Tibial nerve (tissue), 4 donors: Measurements from ENCODE around the gene PLXNA4. TPM values are rescaled to one million over a fixed set of nuclear protein-coding genes. Genes with fewer than 3 reads are reported as not detected.

Experiments
- DNase-seq, 2 donors: peaks; one replicate each; pipeline ENCODE4 v3.0.0-alpha.2; 2019; ENCODE audit warnings: low spot score in 2 of 2
- H3K27ac ChIP-seq, 4 donors: fragments of 200-600 bp; sonication (generic) in 3 of 4; one replicate each; pipeline ENCODE4 v1.5.1; 2017 to 2019; ENCODE audit warnings: mild to moderate bottlenecking in 1 of 4
- H3K27me3 ChIP-seq, 2 donors: fragments of 200-600 bp; sonication (generic) in 1 of 2; one replicate each; pipeline versions ENCODE4 v1.5.1 to v1.6.0; 2017 to 2019
- H3K36me3 ChIP-seq, 3 donors: fragments of 200-600 bp; sonication (generic); one replicate each; pipeline ENCODE4 v1.5.1; 2018 to 2019
- H3K4me1 ChIP-seq, 4 donors: fragments of 200-600 bp; sonication (generic) in 3 of 4; one replicate each; pipeline ENCODE4 v1.5.1; 2017 to 2019
- H3K4me3 ChIP-seq, 4 donors: fragments of 200-600 bp; sonication (generic) in 3 of 4; one replicate each; pipeline ENCODE4 v1.5.1; 2017 to 2019; ENCODE audit warnings: mild to moderate bottlenecking in 1 of 4, moderate library complexity in 1 of 4
- H3K9me3 ChIP-seq, 4 donors: fragments of 200-600 bp; sonication (generic) in 3 of 4; one replicate each; pipeline ENCODE4 v1.5.1; 2017 to 2019
- EP300 ChIP-seq, 2 donors: sonication (generic); formaldehyde crosslinking; IDR thresholded peaks; one replicate each; pipeline ENCODE4 v1.6.1; 2017; ENCODE audit warnings: antibody characterized with exemption in 2 of 2, mild to moderate bottlenecking in 1 of 2
- POLR2A ChIP-seq, 2 donors: fragments of 450-650 bp; IDR thresholded peaks; one replicate each; pipeline ENCODE4 v1.6.1; 2017; ENCODE audit warnings: antibody characterized with exemption in 2 of 2, mild to moderate bottlenecking in 2 of 2, moderate library complexity in 2 of 2
- WGBS, 2 donors: methylation state at CpG; one replicate each; pipeline ENCODE4 v1.1.5; 2018; 5-methylcytosine and 5-hydroxymethylcytosine counted together
- total RNA-seq, 4 donors: library from RNA; depleted of rRNA; stranded (reverse); fragments of >200 nt; gene quantifications; one replicate each; pipeline ENCODE4 v1.1.0, GENCODE V29; 2016
- TF ChIP-seq, protein P1 (sequence below), 5 experiments: fragments of 200-600 bp in 3 of 5; fragments of 450-650 bp in 2 of 5; sonication (generic) in 3 of 5; IDR thresholded peaks; one replicate each; pipeline ENCODE4 v1.5.1; 2016 to 2019; ENCODE audit warnings: antibody characterized with exemption in 5 of 5, mild to moderate bottlenecking in 3 of 5, moderate library complexity in 2 of 5

The PLXNA4 gene
- total RNA-seq, 4 donors from 2014 or later = 12.6 to 32.4 (median 13.7) TPM

GRCh38 chr7:132242192-132242812 lies 334.0 kb downstream of the PLXNA4 start:
- no peak for DNase-seq
- no peak overlapping the region for H3K27ac ChIP-seq
- H3K4me3 ChIP-seq = no peak overlapping the region
- WGBS, 2 donors = 59 to 63% methylated on average over 5 of the region's 5 CpGs
- no peaks in the 10 kb centered on the region for H3K36me3 ChIP-seq
- peaks cover 0 to 12% (median 0%) of the 10 kb centered on the region in 4 donors for H3K9me3 ChIP-seq
- no peak for TF ChIP-seq EP300 (IDR thresholded peaks at IDR 0.05)
- no peak for TF ChIP-seq POLR2A (IDR thresholded peaks at IDR 0.05)
- TF ChIP-seq, protein P1, sequence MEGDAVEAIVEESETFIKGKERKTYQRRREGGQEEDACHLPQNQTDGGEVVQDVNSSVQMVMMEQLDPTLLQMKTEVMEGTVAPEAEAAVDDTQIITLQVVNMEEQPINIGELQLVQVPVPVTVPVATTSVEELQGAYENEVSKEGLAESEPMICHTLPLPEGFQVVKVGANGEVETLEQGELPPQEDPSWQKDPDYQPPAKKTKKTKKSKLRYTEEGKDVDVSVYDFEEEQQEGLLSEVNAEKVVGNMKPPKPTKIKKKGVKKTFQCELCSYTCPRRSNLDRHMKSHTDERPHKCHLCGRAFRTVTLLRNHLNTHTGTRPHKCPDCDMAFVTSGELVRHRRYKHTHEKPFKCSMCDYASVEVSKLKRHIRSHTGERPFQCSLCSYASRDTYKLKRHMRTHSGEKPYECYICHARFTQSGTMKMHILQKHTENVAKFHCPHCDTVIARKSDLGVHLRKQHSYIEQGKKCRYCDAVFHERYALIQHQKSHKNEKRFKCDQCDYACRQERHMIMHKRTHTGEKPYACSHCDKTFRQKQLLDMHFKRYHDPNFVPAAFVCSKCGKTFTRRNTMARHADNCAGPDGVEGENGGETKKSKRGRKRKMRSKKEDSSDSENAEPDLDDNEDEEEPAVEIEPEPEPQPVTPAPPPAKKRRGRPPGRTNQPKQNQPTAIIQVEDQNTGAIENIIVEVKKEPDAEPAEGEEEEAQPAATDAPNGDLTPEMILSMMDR (IDR thresholded peaks at IDR 0.05) = no peak
- H3K27me3 ChIP-seq = no peaks in the 10 kb centered on the region
- H3K4me1 ChIP-seq = no peaks in the 10 kb centered on the region

GRCh38 chr7:132240821-132241422 lies 335.3 kb downstream of the PLXNA4 start:
- Histone ChIP-seq H3K4me3 (no peak overlapping the region), H3K27me3 (no peaks in the 10 kb centered on the region), H3K4me1 (no peaks in the 10 kb centered on the region), H3K36me3 (no peaks in the 10 kb centered on the region), H3K27ac (no peak overlapping the region), H3K9me3 (peaks cover 0 to 8% (median 0%) of the 10 kb centered on the region in 4 donors)
- TF ChIP-seq, protein P1 (IDR thresholded peaks at IDR 0.05) = no peak
- no peak for TF ChIP-seq POLR2A (IDR thresholded peaks at IDR 0.05)
- TF ChIP-seq EP300 (IDR thresholded peaks at IDR 0.05) = no peak
- WGBS, 2 donors = 26 to 31% methylated on average over 6 of the region's 6 CpGs
- DNase-seq = no peak

DNA sequence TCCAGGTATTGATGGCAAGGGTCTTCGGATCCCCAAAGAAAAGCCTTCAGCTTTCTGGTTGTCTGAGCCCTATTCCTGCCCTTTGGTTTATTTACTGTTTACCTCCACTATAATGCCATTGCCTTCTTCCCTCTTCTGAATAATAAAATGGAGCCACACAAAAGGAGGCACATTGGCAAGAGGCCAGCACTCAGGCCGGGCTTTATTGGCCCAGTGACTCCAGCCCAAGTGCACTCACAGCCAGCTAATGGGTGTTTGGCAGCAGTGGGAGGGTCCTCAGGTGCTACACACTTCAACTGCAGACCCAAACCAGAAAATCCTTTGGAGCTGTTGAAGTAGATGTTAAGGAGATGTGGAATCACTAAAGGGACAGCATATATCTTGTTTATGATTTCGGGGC lies 336.0 kb downstream of the PLXNA4 start:
- DNase-seq = no peak
- Histone ChIP-seq H3K27ac (no peak overlapping the region), H3K4me1 (no peaks in the 10 kb centered on the region), H3K36me3 (no peaks in the 10 kb centered on the region), H3K9me3 (peaks cover 0 to 2% (median 0%) of the 10 kb centered on the region in 4 donors), H3K27me3 (no peaks in the 10 kb centered on the region), H3K4me3 (no peak overlapping the region)
- TF ChIP-seq EP300 (IDR thresholded peaks at IDR 0.05) (no peak), POLR2A (IDR thresholded peaks at IDR 0.05) (no peak)
- WGBS, 2 donors = 71 to 75% methylated on average over 3 of the region's 3 CpGs

GRCh38 chr7:132239422-132239994 lies 336.8 kb downstream of the PLXNA4 start:
- WGBS, 2 donors = 84 to 88% methylated on average over 5 of the region's 5 CpGs
- H3K36me3 ChIP-seq = no peaks in the 10 kb centered on the region

GRCh38 chr7:132234711-132235110 lies 341.6 kb downstream of the PLXNA4 start:
- no peaks in the 10 kb centered on the region for H3K36me3 ChIP-seq
- no peaks in the 10 kb centered on the region for H3K4me1 ChIP-seq
- H3K27me3 ChIP-seq = no peaks in the 10 kb centered on the region
- DNase-seq = no peak
- H3K9me3 ChIP-seq = no peaks in the 10 kb centered on the region
- H3K27ac ChIP-seq = no peak overlapping the region
- no peak for TF ChIP-seq EP300 (IDR thresholded peaks at IDR 0.05)
- TF ChIP-seq, protein P1 (IDR thresholded peaks at IDR 0.05) = no peak
- no peak for TF ChIP-seq POLR2A (IDR thresholded peaks at IDR 0.05)
- no peak overlapping the region for H3K4me3 ChIP-seq

More at GRCh38 chr7:132239422-132239994, 336.8 kb downstream of the PLXNA4 start:
- Histone ChIP-seq H3K4me1 (no peaks in the 10 kb centered on the region), H3K27ac (no peak overlapping the region), H3K4me3 (no peak overlapping the region), H3K9me3 (no peaks in the 10 kb centered on the region), H3K27me3 (no peaks in the 10 kb centered on the region)
- DNase-seq = no peak
- TF ChIP-seq, protein P1 (IDR thresholded peaks at IDR 0.05) = no peak
- TF ChIP-seq POLR2A (IDR thresholded peaks at IDR 0.05) = no peak
- TF ChIP-seq EP300 (IDR thresholded peaks at IDR 0.05) = no peak
